ENCODE measurements around the gene DFFB. TPM values are rescaled to one million over a fixed set of nuclear protein-coding genes. Genes with fewer than 3 reads are reported as not detected.

Gene DFFB
- total RNA-seq, 1 donor from 2014 or later: 2.1 TPM

DNA sequence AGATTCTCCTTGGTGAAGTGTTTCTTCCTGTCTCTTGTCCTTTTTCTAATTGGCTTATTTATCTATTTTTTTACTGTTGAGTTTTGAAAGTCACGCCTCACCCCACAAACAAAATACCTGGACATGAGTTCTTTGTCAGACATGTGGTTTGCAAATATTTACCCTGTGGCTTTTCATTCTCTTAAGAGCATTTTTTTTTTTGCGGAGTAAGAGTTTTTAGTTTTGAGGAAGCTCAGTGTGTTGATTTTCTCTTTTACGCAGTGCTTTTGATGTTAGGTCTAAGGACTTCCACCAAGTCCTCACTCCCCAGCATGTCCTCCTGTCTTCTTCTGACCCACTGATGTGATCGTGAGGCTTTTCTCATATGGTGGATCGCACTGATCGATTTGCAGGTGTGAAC lies 7.6 kb downstream of the DFFB start:
- Histone ChIP-seq H3K4me3 (ENCODE audit: low read length in 3 of 3) (no peak overlapping the region), H3K36me3 (ENCODE audit: control insufficient read depth in 3 of 3, insufficient read depth in 3 of 3, low read length in 3 of 3) (peaks cover 15 to 27% (median 23%) of the 10 kb centered on the region in 3 donors), H3K9ac (ENCODE audit: low read depth in 1 of 3, low read length in 3 of 3) (no peak overlapping the region), H3K27ac (ENCODE audit: low read depth, low read length) (no peak overlapping the region), H3K4me1 (ENCODE audit: control insufficient read depth in 3 of 3, insufficient read depth in 3 of 3, low read length in 3 of 3) (no peaks in the 10 kb centered on the region), H3K27me3 (ENCODE audit: control insufficient read depth in 3 of 3, insufficient read depth in 3 of 3, low read length in 3 of 3) (no peaks in the 10 kb centered on the region), H3K9me3 (ENCODE audit: control insufficient read depth in 3 of 3, low read length in 3 of 3) (no peaks in the 10 kb centered on the region)

DNA sequence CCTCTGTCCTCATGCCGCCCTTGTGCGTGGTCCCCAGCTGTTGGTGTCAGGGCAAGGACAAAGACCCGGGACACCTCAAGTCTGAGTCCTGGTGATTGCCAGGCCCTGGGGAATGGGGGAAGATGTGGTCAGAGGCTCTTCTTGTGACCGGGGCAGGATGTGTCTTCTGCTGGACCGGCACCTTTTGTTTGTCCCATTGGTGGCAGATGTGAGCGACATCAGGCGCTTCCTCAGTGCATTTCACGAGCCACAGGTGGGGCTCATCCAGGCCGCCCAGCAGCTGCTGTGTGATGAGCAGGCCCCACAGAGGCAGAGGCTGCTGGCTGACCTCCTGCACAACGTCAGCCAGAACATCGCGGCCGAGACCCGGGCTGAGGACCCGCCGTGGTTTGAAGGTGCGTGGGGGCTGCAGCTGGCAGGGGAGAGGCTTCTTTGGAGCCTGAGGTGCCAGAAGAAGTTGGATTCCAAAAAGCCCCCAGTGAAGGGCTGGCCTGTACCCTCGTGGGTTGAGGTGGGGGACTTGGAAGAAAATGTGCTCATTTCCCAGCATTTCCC lies 8.4 kb downstream of the DFFB start:
- no peak overlapping the region for H3K27ac ChIP-seq (ENCODE audit: low read depth, low read length)
- H3K36me3 ChIP-seq (ENCODE audit: control insufficient read depth in 3 of 3, insufficient read depth in 3 of 3, low read length in 3 of 3): peaks cover 20 to 30% (median 29%) of the 10 kb centered on the region in 3 donors
- H3K9ac ChIP-seq (ENCODE audit: low read depth in 1 of 3, low read length in 3 of 3): no peak overlapping the region
- no peaks in the 10 kb centered on the region for H3K9me3 ChIP-seq (ENCODE audit: control insufficient read depth in 3 of 3, low read length in 3 of 3)
- H3K4me3 ChIP-seq (ENCODE audit: low read length in 3 of 3): no peak overlapping the region
- no peaks in the 10 kb centered on the region for H3K27me3 ChIP-seq (ENCODE audit: control insufficient read depth in 3 of 3, insufficient read depth in 3 of 3, low read length in 3 of 3)
- no peaks in the 10 kb centered on the region for H3K4me1 ChIP-seq (ENCODE audit: control insufficient read depth in 3 of 3, insufficient read depth in 3 of 3, low read length in 3 of 3)

DNA sequence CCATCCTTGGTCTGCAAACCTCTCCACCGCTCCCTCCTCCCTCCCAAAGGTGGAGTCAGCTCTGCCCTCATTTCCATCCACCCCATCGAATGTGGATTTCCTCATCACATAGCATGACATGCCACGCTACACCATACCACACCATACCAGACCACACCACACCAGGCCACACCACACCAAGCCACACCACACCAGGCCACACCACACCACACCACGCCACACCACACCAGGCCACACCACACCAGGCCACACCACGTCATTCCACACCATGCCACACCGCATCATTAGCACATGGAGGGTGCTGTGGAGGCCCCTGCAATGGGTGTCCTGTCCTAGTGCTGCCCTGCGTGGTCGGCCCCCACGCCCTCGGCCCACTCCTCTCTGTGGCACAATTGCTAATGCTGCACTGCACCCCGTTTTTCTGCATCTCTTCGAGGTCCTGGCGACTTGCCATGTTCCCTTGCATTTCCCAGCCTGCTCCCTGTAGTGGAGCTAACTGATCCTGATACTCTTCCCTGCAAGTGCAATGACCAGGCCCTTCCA lies 11.3 kb downstream of the DFFB start:
- H3K9ac ChIP-seq (ENCODE audit: low read depth in 1 of 3, low read length in 3 of 3): no peak overlapping the region
- H3K27me3 ChIP-seq (ENCODE audit: control insufficient read depth in 3 of 3, insufficient read depth in 3 of 3, low read length in 3 of 3): no peaks in the 10 kb centered on the region
- peaks cover 30 to 41% (median 36%) of the 10 kb centered on the region in 3 donors for H3K36me3 ChIP-seq (ENCODE audit: control insufficient read depth in 3 of 3, insufficient read depth in 3 of 3, low read length in 3 of 3)
- H3K27ac ChIP-seq (ENCODE audit: low read depth, low read length): no peak overlapping the region
- H3K4me3 ChIP-seq (ENCODE audit: low read length in 3 of 3): no peak overlapping the region
- no peaks in the 10 kb centered on the region for H3K4me1 ChIP-seq (ENCODE audit: control insufficient read depth in 3 of 3, insufficient read depth in 3 of 3, low read length in 3 of 3)
- H3K9me3 ChIP-seq (ENCODE audit: control insufficient read depth in 3 of 3, low read length in 3 of 3): no peaks in the 10 kb centered on the region

DNA sequence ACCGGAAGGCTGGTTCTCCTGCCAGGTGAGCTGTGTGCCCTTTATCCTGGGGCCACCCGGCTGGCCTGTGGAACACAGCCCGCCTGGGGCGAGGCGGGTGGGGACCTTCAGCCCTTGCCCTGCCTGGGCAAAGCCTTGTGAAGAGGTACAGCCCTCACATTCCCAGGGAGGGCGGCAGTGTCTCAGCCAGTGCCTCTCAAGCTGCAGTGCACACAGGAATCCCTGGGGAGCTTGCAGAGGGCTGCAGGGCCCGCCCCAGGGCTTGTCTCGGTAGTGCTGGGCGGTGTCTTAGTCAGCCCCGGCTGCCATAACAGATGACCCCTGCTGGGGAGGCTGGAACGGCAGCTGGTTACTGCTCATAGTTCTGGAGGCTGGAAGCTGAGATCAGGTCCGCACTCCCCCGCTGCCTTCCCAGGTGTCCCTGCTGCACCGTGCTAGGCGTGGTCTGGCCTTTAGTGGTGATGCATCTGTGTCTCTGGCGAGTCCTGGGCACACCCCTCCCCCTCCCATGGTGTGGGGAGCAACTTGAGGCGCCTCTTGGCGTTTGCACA lies 12.6 kb downstream of the DFFB start:
- H3K36me3 ChIP-seq (ENCODE audit: control insufficient read depth in 3 of 3, insufficient read depth in 3 of 3, low read length in 3 of 3): peaks cover 38 to 50% (median 46%) of the 10 kb centered on the region in 3 donors
- no peaks in the 10 kb centered on the region for H3K4me1 ChIP-seq (ENCODE audit: control insufficient read depth in 3 of 3, insufficient read depth in 3 of 3, low read length in 3 of 3)
- H3K27me3 ChIP-seq (ENCODE audit: control insufficient read depth in 3 of 3, insufficient read depth in 3 of 3, low read length in 3 of 3): no peaks in the 10 kb centered on the region
- no peak overlapping the region for H3K9ac ChIP-seq (ENCODE audit: low read depth in 1 of 3, low read length in 3 of 3)
- H3K9me3 ChIP-seq (ENCODE audit: control insufficient read depth in 3 of 3, low read length in 3 of 3): no peaks in the 10 kb centered on the region
- H3K4me3 ChIP-seq (ENCODE audit: low read length in 3 of 3): no peak overlapping the region
- no peak overlapping the region for H3K27ac ChIP-seq (ENCODE audit: low read depth, low read length)

DNA sequence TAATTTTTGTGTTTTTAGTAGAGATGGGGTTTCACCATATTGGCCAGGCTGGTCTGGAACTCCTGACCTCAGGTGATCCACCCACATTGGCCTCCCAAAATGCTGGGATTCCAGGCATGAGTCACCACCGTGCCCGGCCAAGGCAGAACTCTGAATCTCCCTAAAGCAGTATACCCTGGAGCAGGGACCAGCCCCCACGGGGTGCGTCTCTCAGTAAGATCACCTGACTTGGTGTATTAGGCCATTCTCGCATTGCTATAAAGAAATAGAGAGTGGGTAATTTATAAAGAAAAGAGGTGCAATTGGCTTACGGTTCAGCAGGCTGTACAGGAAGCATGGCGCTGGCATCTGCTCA lies 14.2 kb downstream of the DFFB start:
- peaks cover 47 to 57% (median 57%) of the 10 kb centered on the region in 3 donors for H3K36me3 ChIP-seq (ENCODE audit: control insufficient read depth in 3 of 3, insufficient read depth in 3 of 3, low read length in 3 of 3)
- H3K4me1 ChIP-seq (ENCODE audit: control insufficient read depth in 3 of 3, insufficient read depth in 3 of 3, low read length in 3 of 3): no peaks in the 10 kb centered on the region
- H3K27me3 ChIP-seq (ENCODE audit: control insufficient read depth in 3 of 3, insufficient read depth in 3 of 3, low read length in 3 of 3): no peaks in the 10 kb centered on the region
- H3K9me3 ChIP-seq (ENCODE audit: control insufficient read depth in 3 of 3, low read length in 3 of 3): no peaks in the 10 kb centered on the region
- no peak overlapping the region for H3K4me3 ChIP-seq (ENCODE audit: low read length in 3 of 3)
- H3K9ac ChIP-seq (ENCODE audit: low read depth in 1 of 3, low read length in 3 of 3): no peak overlapping the region
- no peak overlapping the region for H3K27ac ChIP-seq (ENCODE audit: low read depth, low read length)

DNA sequence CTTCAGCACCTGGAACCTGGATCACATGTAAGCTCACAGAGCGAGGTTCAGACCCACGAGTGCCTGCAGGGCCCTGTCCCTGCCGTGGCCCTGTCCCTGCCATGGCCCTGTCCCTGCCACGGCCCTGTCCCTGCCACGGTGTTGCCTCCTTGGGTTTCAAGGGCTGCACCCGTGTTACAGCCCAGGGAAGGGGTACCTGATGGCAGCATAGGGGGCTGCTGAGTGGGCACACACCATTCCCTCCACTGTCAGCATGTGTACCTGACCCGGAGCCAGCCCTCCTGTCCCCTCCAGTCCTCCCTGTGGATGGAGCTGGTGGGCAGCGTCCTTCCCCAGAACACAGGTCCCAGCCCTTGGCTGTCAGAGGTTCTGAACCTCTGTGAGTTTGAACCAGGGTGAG lies 15.3 kb downstream of the DFFB start:
- H3K36me3 ChIP-seq (ENCODE audit: control insufficient read depth in 3 of 3, insufficient read depth in 3 of 3, low read length in 3 of 3): peaks cover 44 to 58% (median 53%) of the 10 kb centered on the region in 3 donors

DNA sequence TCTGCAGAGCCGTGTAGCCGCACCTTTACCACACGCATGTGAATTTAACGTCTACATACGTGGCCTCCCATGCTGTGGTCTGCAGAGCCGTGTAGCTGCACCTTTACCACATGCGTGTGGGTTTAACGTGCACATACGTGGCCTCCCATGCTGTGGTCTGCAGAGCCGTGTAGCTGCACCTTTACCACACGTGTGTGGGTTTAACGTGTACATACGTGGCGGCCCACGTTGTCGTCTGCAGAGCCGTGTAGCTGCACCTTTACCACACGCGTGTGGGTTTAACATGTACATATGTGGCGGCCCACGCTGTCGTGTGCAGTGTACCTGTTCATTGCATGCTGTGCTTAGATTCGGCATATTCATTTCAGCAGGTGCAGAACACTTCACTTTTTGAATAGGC lies 17.5 kb downstream of the DFFB start:
- H3K27me3 ChIP-seq (ENCODE audit: control insufficient read depth in 3 of 3, insufficient read depth in 3 of 3, low read length in 3 of 3): no peaks in the 10 kb centered on the region
- no peak overlapping the region for H3K27ac ChIP-seq (ENCODE audit: low read depth, low read length)
- peaks cover 0 to 6% (median 6%) of the 10 kb centered on the region in 3 donors for H3K9me3 ChIP-seq (ENCODE audit: control insufficient read depth in 3 of 3, low read length in 3 of 3)
- no peaks in the 10 kb centered on the region for H3K4me1 ChIP-seq (ENCODE audit: control insufficient read depth in 3 of 3, insufficient read depth in 3 of 3, low read length in 3 of 3)
- no peak overlapping the region for H3K9ac ChIP-seq (ENCODE audit: low read depth in 1 of 3, low read length in 3 of 3)
- peaks cover 47 to 56% (median 52%) of the 10 kb centered on the region in 3 donors for H3K36me3 ChIP-seq (ENCODE audit: control insufficient read depth in 3 of 3, insufficient read depth in 3 of 3, low read length in 3 of 3)
- no peak overlapping the region for H3K4me3 ChIP-seq (ENCODE audit: low read length in 3 of 3)

More for the DNA sequence above, 15.3 kb downstream of the DFFB start:
- H3K9me3 ChIP-seq (ENCODE audit: control insufficient read depth in 3 of 3, low read length in 3 of 3): no peaks in the 10 kb centered on the region
- H3K27me3 ChIP-seq (ENCODE audit: control insufficient read depth in 3 of 3, insufficient read depth in 3 of 3, low read length in 3 of 3): no peaks in the 10 kb centered on the region
- H3K27ac ChIP-seq (ENCODE audit: low read depth, low read length): no peak overlapping the region
- no peak overlapping the region for H3K9ac ChIP-seq (ENCODE audit: low read depth in 1 of 3, low read length in 3 of 3)
- no peaks in the 10 kb centered on the region for H3K4me1 ChIP-seq (ENCODE audit: control insufficient read depth in 3 of 3, insufficient read depth in 3 of 3, low read length in 3 of 3)
- no peak overlapping the region for H3K4me3 ChIP-seq (ENCODE audit: low read length in 3 of 3)

DNA sequence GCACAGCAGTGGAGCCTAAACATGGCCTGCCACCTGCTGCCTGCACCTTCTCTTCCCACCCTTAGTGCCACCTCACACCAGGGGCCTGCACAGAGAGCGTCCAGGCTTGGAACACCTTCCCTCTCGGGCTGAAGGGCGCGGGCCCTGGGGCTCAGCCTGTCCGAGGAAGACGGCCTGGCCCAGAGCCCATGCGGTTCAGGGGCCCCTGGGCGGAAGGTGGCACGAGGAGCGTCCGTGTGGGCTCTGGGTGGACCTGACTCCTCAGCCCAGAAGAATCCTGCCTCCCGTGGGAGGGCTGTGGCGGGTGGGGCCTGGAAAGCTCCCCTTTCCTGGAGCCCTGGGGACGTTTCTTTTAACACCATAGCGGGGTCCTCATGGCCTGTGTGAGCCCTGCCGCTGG lies 19.4 kb downstream of the DFFB start:
- peaks cover 0 to 6% (median 6%) of the 10 kb centered on the region in 3 donors for H3K9me3 ChIP-seq (ENCODE audit: control insufficient read depth in 3 of 3, low read length in 3 of 3)
- no peak overlapping the region for H3K4me3 ChIP-seq (ENCODE audit: low read length in 3 of 3)
- H3K4me1 ChIP-seq (ENCODE audit: control insufficient read depth in 3 of 3, insufficient read depth in 3 of 3, low read length in 3 of 3): no peaks in the 10 kb centered on the region
- H3K27ac ChIP-seq (ENCODE audit: low read depth, low read length): no peak overlapping the region
- H3K36me3 ChIP-seq (ENCODE audit: control insufficient read depth in 3 of 3, insufficient read depth in 3 of 3, low read length in 3 of 3): peaks cover 44 to 66% (median 52%) of the 10 kb centered on the region in 3 donors
- no peak overlapping the region for H3K9ac ChIP-seq (ENCODE audit: low read depth in 1 of 3, low read length in 3 of 3)
- H3K27me3 ChIP-seq (ENCODE audit: control insufficient read depth in 3 of 3, insufficient read depth in 3 of 3, low read length in 3 of 3): no peaks in the 10 kb centered on the region

DNA sequence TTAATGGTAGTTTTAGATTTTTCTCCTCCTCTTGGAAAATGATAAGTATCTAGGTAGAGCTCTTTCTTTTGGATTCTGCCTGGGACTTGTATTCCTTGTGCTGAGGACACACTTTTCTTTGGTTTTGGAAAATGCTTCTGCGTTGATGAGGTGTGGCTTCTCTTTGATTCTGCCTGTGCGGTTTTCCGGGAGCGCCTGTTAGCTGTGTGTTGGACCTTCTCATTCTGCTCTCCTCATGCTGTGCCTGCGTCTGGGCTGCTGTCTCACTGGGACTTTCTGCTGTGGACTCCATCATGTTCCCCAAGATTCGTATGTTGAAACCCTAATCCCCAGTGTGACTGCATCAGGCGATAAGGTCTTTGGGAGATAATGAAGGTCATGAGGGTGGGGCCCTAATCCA lies 21.8 kb downstream of the DFFB start:
- H3K27ac ChIP-seq (ENCODE audit: low read depth, low read length): no peak overlapping the region
- H3K27me3 ChIP-seq (ENCODE audit: control insufficient read depth in 3 of 3, insufficient read depth in 3 of 3, low read length in 3 of 3): no peaks in the 10 kb centered on the region
- peaks cover 33 to 60% (median 46%) of the 10 kb centered on the region in 3 donors for H3K36me3 ChIP-seq (ENCODE audit: control insufficient read depth in 3 of 3, insufficient read depth in 3 of 3, low read length in 3 of 3)
- no peak overlapping the region for H3K4me3 ChIP-seq (ENCODE audit: low read length in 3 of 3)
- H3K9ac ChIP-seq (ENCODE audit: low read depth in 1 of 3, low read length in 3 of 3): no peak overlapping the region
- H3K9me3 ChIP-seq (ENCODE audit: control insufficient read depth in 3 of 3, low read length in 3 of 3): peaks cover 0 to 6% (median 6%) of the 10 kb centered on the region in 3 donors
- no peaks in the 10 kb centered on the region for H3K4me1 ChIP-seq (ENCODE audit: control insufficient read depth in 3 of 3, insufficient read depth in 3 of 3, low read length in 3 of 3)

DNA sequence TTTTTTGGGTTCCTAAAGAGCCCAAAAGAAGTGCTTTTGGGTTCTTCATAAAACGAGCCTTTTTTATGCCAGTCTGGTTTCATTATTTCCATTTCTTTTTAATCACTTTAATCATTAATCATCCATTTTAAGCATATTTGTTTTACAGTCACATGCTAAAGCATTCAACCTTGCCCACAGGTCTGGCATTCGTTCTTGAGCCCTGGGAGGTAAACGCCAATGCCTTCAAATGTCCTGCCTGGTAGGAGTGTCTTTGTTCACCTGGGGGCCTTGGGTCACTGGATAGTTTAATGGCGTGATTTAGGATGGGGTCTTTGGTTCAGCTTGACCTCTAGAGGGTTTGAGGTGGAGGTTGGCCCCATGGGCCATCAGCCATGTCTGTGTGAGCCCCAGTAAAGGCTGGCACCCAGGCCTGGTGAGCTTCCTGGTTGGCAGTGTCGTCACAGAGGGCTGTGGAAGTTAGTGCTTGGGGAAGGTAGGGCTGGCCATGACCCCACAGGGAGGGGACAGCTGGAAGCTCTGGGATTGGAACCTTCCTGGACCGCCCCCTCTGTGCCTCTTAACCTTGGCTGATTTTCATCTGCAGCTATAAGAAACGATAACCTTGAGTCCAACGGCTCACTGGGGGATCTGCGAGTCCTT lies 22.6 kb downstream of the DFFB start:
- H3K4me1 ChIP-seq (ENCODE audit: control insufficient read depth in 3 of 3, insufficient read depth in 3 of 3, low read length in 3 of 3): no peaks in the 10 kb centered on the region
- no peak overlapping the region for H3K27ac ChIP-seq (ENCODE audit: low read depth, low read length)
- H3K9me3 ChIP-seq (ENCODE audit: control insufficient read depth in 3 of 3, low read length in 3 of 3): peaks cover 0 to 6% (median 6%) of the 10 kb centered on the region in 3 donors
- no peak overlapping the region for H3K4me3 ChIP-seq (ENCODE audit: low read length in 3 of 3)
- H3K36me3 ChIP-seq (ENCODE audit: control insufficient read depth in 3 of 3, insufficient read depth in 3 of 3, low read length in 3 of 3): peaks cover 31 to 60% (median 45%) of the 10 kb centered on the region in 3 donors
- no peak overlapping the region for H3K9ac ChIP-seq (ENCODE audit: low read depth in 1 of 3, low read length in 3 of 3)
- no peaks in the 10 kb centered on the region for H3K27me3 ChIP-seq (ENCODE audit: control insufficient read depth in 3 of 3, insufficient read depth in 3 of 3, low read length in 3 of 3)
